Measurements from ENCODE around the gene SLC17A6.

GRCh38 chr11:22371160-22371559, 33.0 kb downstream of the SLC17A6 start:
- TF ChIP-seq CTCF (IDR thresholded peaks at IDR 0.05; ENCODE audit: low read length) (no peak), EZH2 (optimal IDR thresholded peaks at IDR 0.05; ENCODE audit: low read depth, low read length) (no peak)

Measured in MM.1S (cell line).